Pancreas (tissue), 10 donors: Measurements from ENCODE around the gene SLC6A3. TPM values are rescaled to one million over a fixed set of nuclear protein-coding genes. Genes with fewer than 3 reads are reported as not detected.

Source experiments
- ATAC-seq, 4 donors: fragments of 200-7000 bp; cut with Tn5 transposase; one replicate each; pipeline versions ENCODE4 v1.8.0 to v1.9.1; 2020; ENCODE audit warnings: mild to moderate bottlenecking in 4 of 4, moderate library complexity in 4 of 4
- DNase-seq, 6 donors: peaks; one replicate each; pipeline ENCODE4 v3.0.0-alpha.2; 2020
- FAIRE-seq: peaks from 2 replicates; lab custom pipeline; 2012; peaks lifted over from hg19 to GRCh38; lab: Jason Lieb, UNC
- H3K27ac ChIP-seq, 4 donors: fragments of 200-600 bp; sonication (generic); 1 replicate in 3 of 4; 2 replicates in 1 of 4; pipeline versions ENCODE4 v1.5.0 to v1.8.0; 2020
- H3K27me3 ChIP-seq, 4 donors: fragments of 200-600 bp; one replicate each; pipeline ENCODE4 v1.8.0; 2021
- H3K36me3 ChIP-seq, 3 donors: fragments of 200-600 bp; sonication (generic) in 1 of 3; one replicate each; pipeline versions ENCODE4 v1.5.0 to v1.8.0; 2020 to 2021
- H3K4me1 ChIP-seq, 3 donors: fragments of 200-600 bp; one replicate each; pipeline ENCODE4 v1.8.0; 2021
- H3K4me3 ChIP-seq, 4 donors: fragments of 200-600 bp; sonication (generic) in 2 of 4; one replicate each; pipeline versions ENCODE4 v1.5.0 to v1.8.0; 2020 to 2021
- H3K9me3 ChIP-seq, 4 donors: fragments of 200-600 bp; one replicate each; pipeline ENCODE4 v1.8.0; 2021
- CTCF ChIP-seq, 4 donors: fragments of 200-600 bp; sonication (generic) in 3 of 4; IDR thresholded peaks; one replicate each; pipeline versions ENCODE4 v1.5.0 to v1.8.0; 2021; ENCODE audit warnings: antibody characterized with exemption in 4 of 4
- WGBS, 2 donors: extraction: QIAGEN DNeasy Blood & Tissue Kit; methylation state at CpG; one replicate each; pipeline ENCODE4 v1.1.7; 2013; 5-methylcytosine and 5-hydroxymethylcytosine counted together
- intact Hi-C, 3 donors: fragments of 100-400 bp; cut with DNase I; formaldehyde crosslinking; loops; one replicate each; pipeline versions ENCODE4 v1.11.1 to v1.14.2; 2022
- polyA plus RNA-seq, 2 donors: library from polyadenylated mRNA; stranded (reverse); fragments of 200-250 nt; gene quantifications; one replicate each; pipeline ENCODE4 v1.2.3, GENCODE V29; 2013
- total RNA-seq, 6 donors: library from RNA; stranded (reverse); fragmentation: NEBNext Ultra II Directional in 4 of 6; extraction: Animal tissue kit (Norgen Biotek cat#: 25700) in 4 of 6; gene quantifications; one replicate each; pipeline versions ENCODE4 v1.2.1 to v1.2.4, GENCODE V29; 2021 to 2023
- donor health status: healthy with polysubstance abuse.
- donor health status: DM: no; HTN: no; CAD: no; lungs with moderate emphysema.
- donor health status: DM: no; HTN: no; CAD: no.
- donor health status: control.
- donor health status: control.
- donor health status: Bipolar disorder and iron deficiency.
- donor health status: DM: yes; HTN: yes; CAD: no.
- donor health status: DM: no; HTN: no; CAD: no.
- donor health status: DM: no; HTN: no; CAD: no.
- donor health status: DM: yes; HTN: yes; CAD: no.

Gene SLC6A3
- total and polyA plus RNA-seq, 8 donors: not detected

DNA sequence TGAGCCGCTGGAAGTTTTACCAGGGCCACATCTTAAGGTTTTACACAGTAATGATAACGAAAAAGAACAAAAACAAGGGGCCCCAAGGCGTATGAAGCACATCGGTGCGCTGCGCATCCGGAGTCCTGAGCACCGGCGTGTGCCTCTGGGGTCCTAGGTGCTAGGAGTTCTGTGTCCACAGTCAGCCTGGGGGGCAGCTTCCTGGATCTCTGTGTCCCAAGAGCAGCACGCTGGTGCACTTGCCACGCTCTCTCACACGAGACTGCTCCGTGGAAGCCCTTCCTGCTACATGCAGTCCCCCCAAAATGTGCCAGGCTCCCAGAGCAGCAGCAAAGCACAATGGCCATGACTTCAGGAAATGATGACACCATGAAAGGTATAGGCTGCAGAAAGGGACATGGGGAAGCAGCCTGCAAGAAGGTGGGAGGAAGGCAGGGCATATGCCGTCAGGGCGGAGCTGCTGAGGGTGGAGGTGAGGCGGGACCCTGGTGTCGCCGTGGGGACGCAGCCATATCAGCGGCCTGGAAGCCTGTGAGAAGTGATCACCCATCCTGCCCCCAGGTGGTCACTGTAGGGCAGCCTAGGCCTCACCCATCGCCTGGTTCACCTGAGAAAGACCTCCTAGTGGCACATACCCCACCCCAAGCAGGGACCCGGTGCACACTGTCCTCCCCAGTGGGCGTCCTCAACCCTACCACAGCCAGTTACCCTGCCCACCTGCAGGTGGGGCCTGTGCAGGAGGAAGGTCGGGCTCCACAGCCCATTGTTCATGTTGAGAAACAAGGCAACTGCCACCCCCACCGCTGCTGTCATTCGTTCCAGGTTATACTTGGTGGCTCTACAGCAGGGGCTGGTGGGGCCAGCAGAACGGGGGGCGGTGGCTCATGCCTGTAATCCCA lies 23.6 kb upstream of the SLC6A3 start:
- no peak for FAIRE-seq
- no peak for ATAC-seq
- H3K27ac ChIP-seq: no peak overlapping the region
- H3K27me3 ChIP-seq: no peaks in the 10 kb centered on the region
- H3K9me3 ChIP-seq: no peaks in the 10 kb centered on the region
- TF ChIP-seq CTCF (IDR thresholded peaks at IDR 0.05): no peak
- H3K4me1 ChIP-seq: no peaks in the 10 kb centered on the region
- peak in 3 of 6 donors; percentile 7 to 63 (median 52) for DNase-seq
- peaks cover 0 to under 1% (median 0%) of the 10 kb centered on the region in 3 donors for H3K36me3 ChIP-seq
- intact Hi-C loops: no loop called here
- 89 to 92% methylated on average over 28 of the region's 28 CpGs for WGBS, 2 donors
- no peak overlapping the region for H3K4me3 ChIP-seq

DNA sequence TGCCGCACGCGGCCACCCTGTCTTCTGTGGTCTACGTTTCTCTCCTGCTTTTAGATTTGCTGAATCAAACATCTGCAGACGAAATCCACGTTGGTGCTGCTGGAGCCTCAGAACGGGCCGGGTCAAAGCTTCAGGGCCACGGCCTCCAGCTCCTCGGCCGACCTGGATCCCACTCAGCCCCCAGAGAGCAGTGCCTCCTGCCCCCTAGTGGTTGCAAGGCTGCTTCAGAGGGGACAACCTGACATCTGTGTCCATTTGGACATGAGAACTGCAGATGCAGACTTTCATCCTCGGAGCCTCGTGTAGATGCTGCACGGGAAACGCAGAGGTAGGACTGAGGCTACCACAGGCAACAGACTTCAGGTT lies 23.0 kb upstream of the SLC6A3 start:
- Histone ChIP-seq H3K27ac (no peak overlapping the region), H3K4me1 (no peaks in the 10 kb centered on the region), H3K36me3 (peaks cover 0 to 7% (median 4%) of the 10 kb centered on the region in 3 donors), H3K4me3 (no peak overlapping the region), H3K27me3 (no peaks in the 10 kb centered on the region), H3K9me3 (no peaks in the 10 kb centered on the region)
- FAIRE-seq: no peak
- TF ChIP-seq CTCF (IDR thresholded peaks at IDR 0.05): peak in 3 of 4 donors; percentile 23 to 30 (median 24)
- whole genome bisulfite sequencing, 2 donors: 59 to 62% methylated on average over 15 of the region's 15 CpGs
- DNase-seq: peak in 1 of 6 donors; percentile 29
- ATAC-seq: peak in 3 of 4 donors; percentile 35 to 58 (median 40)
- intact Hi-C loops: no loop called here

DNA sequence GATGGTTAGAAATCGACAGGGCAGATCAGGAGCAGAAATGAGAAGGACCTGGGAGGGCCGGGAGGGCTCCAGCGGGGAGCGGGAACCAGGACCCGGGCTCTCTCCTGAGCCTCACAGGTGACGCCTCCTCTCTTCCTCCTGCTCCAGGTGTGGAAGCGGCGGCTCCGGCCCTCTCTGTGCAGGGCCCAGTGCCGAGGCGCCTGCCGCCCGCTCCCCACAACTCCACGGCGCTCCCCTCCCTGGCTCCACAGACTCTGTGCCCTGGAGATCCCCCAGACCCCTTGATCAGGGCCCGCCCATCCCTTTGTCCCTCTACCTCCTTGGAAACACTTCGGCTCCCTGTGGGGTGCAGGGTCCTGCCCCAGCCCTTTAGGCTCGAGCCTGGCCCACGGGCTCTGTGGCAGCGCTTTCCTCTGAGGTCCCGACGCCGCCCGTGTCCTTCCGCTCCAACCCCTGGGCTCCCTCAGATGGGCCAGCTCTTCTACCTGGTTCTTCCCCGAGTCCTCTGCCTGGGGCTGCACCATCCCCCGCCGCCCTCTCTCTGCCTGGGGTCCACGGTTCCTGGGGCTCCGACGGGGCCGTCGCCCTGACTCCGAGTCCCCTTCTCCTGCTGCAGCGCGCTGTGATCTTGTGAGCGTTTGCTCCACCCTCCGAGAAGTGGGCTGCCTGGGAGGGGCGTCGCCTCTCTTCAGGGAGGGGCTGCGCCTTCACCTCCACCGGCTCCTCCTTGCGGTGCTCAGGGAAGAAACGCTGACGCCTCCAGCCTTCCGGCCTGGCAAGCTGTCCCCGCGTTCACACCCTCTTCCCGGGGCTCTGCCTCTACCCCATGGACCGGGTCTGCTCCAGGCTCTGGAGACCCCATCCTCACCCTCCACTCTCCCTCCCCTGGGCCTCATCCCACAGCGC lies 22.4 kb upstream of the SLC6A3 start:
- FAIRE-seq (no peak), DNase-seq (peak in 2 of 6 donors; percentile 53 to 61), ATAC-seq (peak in 1 of 4 donors; percentile 11)
- TF ChIP-seq CTCF (IDR thresholded peaks at IDR 0.05): no peak
- Histone ChIP-seq H3K4me3 (no peak overlapping the region), H3K36me3 (peaks cover 0 to 12% (median 5%) of the 10 kb centered on the region in 3 donors), H3K4me1 (no peaks in the 10 kb centered on the region), H3K9me3 (no peaks in the 10 kb centered on the region), H3K27ac (no peak overlapping the region), H3K27me3 (no peaks in the 10 kb centered on the region)
- intact Hi-C loops: no loop called here
- 92 to 93% methylated on average over 49 to 51 of the region's 51 CpGs for WGBS, 2 donors

DNA sequence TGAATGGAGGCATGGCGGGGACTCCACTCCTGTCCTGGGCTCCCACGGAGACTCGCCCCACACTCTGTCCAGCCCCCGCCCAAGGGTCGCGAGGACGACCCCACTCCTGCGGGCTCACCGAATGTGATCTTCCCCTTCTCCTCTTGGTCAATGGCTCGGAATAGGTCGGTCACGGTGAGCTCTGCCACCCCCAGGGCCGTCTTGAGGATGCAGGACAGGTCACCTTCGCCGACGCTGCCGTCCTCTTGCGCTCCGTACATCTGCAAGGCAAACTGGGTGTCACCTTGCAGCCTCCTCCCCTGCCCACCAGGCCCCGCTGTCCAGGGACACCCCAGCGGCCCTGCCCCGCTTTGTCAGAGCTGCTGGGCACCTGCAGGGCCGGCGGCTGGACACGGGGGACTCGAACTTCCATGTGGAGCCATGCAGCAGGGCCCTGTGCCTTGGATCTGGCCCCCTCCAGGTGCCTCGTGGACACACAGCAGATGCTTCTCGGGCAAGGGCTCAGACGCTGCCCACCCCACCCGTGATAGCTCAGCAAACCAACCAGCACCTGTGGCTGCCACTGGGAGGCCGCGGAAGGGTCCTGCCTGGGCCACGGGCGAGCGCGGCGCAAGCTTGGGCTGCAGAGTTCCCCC lies 21.5 kb upstream of the SLC6A3 start:
- Histone ChIP-seq H3K36me3 (peaks cover 0 to 12% (median 5%) of the 10 kb centered on the region in 3 donors), H3K4me3 (no peak overlapping the region), H3K27me3 (no peaks in the 10 kb centered on the region), H3K27ac (no peak overlapping the region), H3K9me3 (no peaks in the 10 kb centered on the region), H3K4me1 (no peaks in the 10 kb centered on the region)
- WGBS, 2 donors: 94 to 96% methylated on average over 35 to 37 of the region's 37 CpGs
- DNase-seq: peak in 2 of 6 donors; percentile 51 to 68
- intact Hi-C loops: no loop called here
- FAIRE-seq: no peak
- no peak for TF ChIP-seq CTCF (IDR thresholded peaks at IDR 0.05)
- no peak for ATAC-seq
